D721Med (cell line): Measurements from ENCODE around the gene LIF.
"Not testable (repeated sequence)": the region's sequence is repeated elsewhere in the genome, so short reads cannot be mapped to it uniquely, and the experiment has no call there.

Source experiments
- DNase-seq: peaks from one replicate; pipeline ENCODE4 v3.0.0; 2011; ENCODE audit warnings: low spot score; ENCODE audit not compliant: insufficient read length
- FAIRE-seq: peaks from 2 replicates; lab custom pipeline; 2011; peaks lifted over from hg19 to GRCh38; lab: Jason Lieb, UNC
- CTCF ChIP-seq: IDR thresholded peaks from 2 replicates; pipeline ENCODE4 v1.5.1; 2012; ENCODE audit warnings: mild to moderate bottlenecking, control low read depth; ENCODE audit not compliant: insufficient read depth; ENCODE audit errors: missing control alignments

The LIF gene

GRCh38 chr22:30202531-30203006, 44.0 kb downstream of the LIF start:
- no peak for TF ChIP-seq CTCF
- DNase-seq (no peak), FAIRE-seq (no peak)

- TF ChIP-seq CTCF, result no peak
- DNase-seq (no peak), FAIRE-seq (no peak)
These were observed 44.6 kb downstream of the LIF start for GRCh38 chr22:30201945-30202344.

DNA sequence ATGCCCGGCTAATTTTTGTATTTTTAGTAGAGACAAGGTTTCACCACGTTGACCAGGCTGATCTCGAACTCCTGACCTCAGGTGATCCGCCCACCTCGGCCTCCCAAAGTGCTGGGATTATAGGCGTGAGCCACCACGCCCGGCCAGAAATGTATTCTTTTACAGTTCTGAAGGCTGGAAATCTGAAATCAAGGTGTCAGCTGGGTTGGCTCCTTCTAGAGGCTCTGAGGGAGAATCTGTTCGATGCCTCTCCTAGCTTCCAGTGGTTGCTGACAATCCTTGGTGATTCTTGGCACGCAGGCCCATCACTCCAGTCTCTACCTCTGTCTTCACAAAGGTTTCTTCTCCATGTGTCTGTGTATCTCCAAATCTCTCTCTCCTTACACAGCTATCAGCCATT, 45.7 kb downstream of the LIF start:
- not testable (repeated sequence) for DNase-seq, FAIRE-seq

DNA sequence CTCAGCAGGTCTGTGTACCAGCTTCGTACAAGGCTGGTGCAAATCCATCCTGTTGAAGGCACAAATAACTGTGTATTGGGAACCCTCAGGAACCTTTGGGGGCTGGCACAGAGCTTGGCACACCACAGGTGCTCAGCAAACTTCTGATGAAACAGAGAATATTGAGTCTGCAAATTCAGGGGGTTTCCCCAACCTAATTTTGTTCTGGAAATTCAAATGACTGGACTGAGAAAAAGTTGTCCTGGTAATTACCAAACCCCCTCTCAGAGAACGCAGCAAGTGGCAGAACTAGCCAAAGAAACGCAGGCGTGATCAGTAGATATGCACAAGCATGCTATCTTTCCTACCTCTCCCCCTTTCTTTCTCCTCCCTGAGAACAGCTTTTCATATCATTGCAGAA, 47.6 kb downstream of the LIF start:
- no peak for FAIRE-seq
- TF ChIP-seq CTCF, result no peak

DNA sequence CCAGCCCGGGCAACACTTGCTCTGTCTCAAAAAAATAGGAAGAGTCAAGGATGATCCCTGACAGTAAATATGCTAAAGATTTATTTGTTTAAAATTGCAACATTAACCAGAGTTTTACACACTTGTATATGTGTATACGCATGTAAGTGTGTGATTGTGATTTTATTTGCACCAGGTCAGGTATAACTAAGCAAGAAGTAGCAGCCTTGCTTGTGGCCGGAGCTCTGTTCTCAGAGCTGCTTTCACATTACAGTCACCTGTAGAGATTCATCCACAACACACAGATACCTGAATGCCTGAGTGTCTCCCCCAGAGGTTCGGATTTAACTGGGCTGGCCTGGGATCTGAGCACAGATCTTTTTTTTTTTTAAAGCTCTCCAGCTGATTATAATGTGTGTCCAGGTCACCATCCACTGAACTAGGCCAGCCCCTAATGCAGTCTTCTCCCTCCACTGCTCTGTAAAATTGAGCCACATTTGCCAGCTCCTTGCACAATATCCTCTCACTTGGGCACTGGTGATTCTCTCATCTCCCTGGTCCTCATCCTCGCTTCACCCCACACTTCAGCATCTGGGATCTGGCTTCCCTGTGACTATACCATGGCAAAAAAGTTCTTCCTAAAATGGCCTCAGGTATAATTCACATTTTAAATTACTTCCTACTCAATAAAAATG, 48.3 kb downstream of the LIF start:
- TF ChIP-seq CTCF, result no peak
- no peak for DNase-seq
- FAIRE-seq, result no peak

More for the DNA sequence above, 47.6 kb downstream of the LIF start:
- DNase-seq, result no peak

- no peak for TF ChIP-seq CTCF
- FAIRE-seq, result no peak
- DNase-seq, result no peak
These were observed 49.2 kb downstream of the LIF start for GRCh38 chr22:30197389-30197788.

DNA sequence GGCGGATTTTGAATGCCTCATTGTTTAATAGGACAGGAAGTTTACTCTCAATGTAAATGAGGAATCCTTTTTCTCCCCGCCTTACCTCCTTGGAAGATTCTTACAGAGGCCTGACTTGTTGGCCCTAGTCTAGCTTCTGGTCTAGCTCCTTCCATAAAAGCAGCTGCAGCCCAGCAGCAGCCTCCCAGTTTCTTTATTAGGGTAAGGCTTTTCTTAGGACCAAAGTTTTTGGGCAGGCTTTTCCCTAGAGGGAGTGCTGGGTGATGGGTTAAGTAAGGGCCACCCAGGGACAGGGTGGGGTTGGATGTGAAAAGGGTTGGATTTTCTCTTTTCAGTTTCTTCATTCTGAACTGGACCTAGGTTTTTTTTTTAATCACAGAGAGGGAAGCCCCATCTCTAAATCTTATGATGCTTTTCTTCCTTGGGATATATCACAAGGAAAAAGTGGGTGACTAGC, 49.7 kb downstream of the LIF start:
- FAIRE-seq, result no peak

More for the DNA sequence above, 49.7 kb downstream of the LIF start:
- no peak for TF ChIP-seq CTCF
- no peak for DNase-seq
